Keratinocyte (primary cell): ENCODE data around the gene ST6GALNAC5. TPM values are rescaled to one million over a fixed set of nuclear protein-coding genes. Genes with fewer than 3 reads are reported as not detected.

ENCODE experiments used
- DNase-seq: peaks from one replicate; pipeline ENCODE4 v3.0.0-alpha.2; 2011; ENCODE audit warnings: low read depth, missing footprints, low spot score
- FAIRE-seq: peaks from 2 replicates; lab custom pipeline; 2011; peaks lifted over from hg19 to GRCh38; lab: Jason Lieb, UNC
- H2AFZ ChIP-seq: 2 replicates; pipeline ENCODE4 v1.6.0; 2012; ENCODE audit warnings: low read length, control low read depth, inconsistent platforms; ENCODE audit not compliant: control insufficient read depth
- H3K27ac ChIP-seq: 2 replicates; pipeline ENCODE4 v1.5.1; 2011; ENCODE audit warnings: low read length; ENCODE audit not compliant: control insufficient read depth, insufficient read depth
- H3K27me3 ChIP-seq: 3 replicates; pipeline ENCODE4 v1.6.0; 2011; ENCODE audit warnings: low read length; ENCODE audit not compliant: control insufficient read depth, insufficient read depth; ENCODE audit errors: extremely low read depth
- H3K36me3 ChIP-seq, 2 experiments: 2 replicates in 1 of 2; 3 replicates in 1 of 2; pipeline ENCODE4 v1.5.1; 2011; ENCODE audit warnings: low read length in 2 of 2, mild to moderate bottlenecking in 1 of 2; ENCODE audit not compliant: control insufficient read depth in 2 of 2, insufficient read depth in 2 of 2; ENCODE audit errors: extremely low read depth in 1 of 2
- H3K4me1 ChIP-seq: 3 replicates; pipeline ENCODE4 v1.5.1; 2011; ENCODE audit warnings: low read length; ENCODE audit not compliant: control insufficient read depth, insufficient read depth; ENCODE audit errors: extremely low read depth
- H3K4me2 ChIP-seq: 3 replicates; pipeline ENCODE4 v1.6.0; 2011; ENCODE audit warnings: low read depth, low read length; ENCODE audit not compliant: control insufficient read depth, insufficient read depth; ENCODE audit errors: extremely low read depth
- H3K4me3 ChIP-seq, 3 experiments: fragments of 200-600 bp in 1 of 3; sonication (generic) in 1 of 3; 2 replicates in 2 of 3; 3 replicates in 1 of 3; pipeline ENCODE4 v1.5.1; 2011 to 2016; ENCODE audit warnings: low read length in 3 of 3, mild to moderate bottlenecking in 3 of 3, control low read depth in 2 of 3, inconsistent platforms in 1 of 3, low read depth in 1 of 3, mixed read lengths in 1 of 3, mixed run types in 1 of 3, moderate library complexity in 1 of 3; ENCODE audit not compliant: control insufficient read depth in 2 of 3, insufficient read depth in 2 of 3; ENCODE audit errors: extremely low read depth in 1 of 3
- H3K79me2 ChIP-seq: 2 replicates; pipeline ENCODE4 v1.6.0; 2012; ENCODE audit warnings: low read length; ENCODE audit not compliant: control insufficient read depth, insufficient read depth
- H3K9ac ChIP-seq: 3 replicates; pipeline ENCODE4 v1.6.0; 2011; ENCODE audit warnings: low read length; ENCODE audit not compliant: control insufficient read depth, insufficient read depth; ENCODE audit errors: extremely low read depth
- H3K9me1 ChIP-seq: 3 replicates; pipeline ENCODE4 v1.6.0; 2011; ENCODE audit warnings: low read length; ENCODE audit not compliant: control insufficient read depth, insufficient read depth; ENCODE audit errors: extremely low read depth
- H3K9me3 ChIP-seq: 2 replicates; pipeline ENCODE4 v1.5.1; 2012; ENCODE audit warnings: low read depth, low read length; ENCODE audit not compliant: control insufficient read depth
- H4K20me1 ChIP-seq: 3 replicates; pipeline ENCODE4 v1.6.0; 2011; ENCODE audit warnings: low read length; ENCODE audit not compliant: control insufficient read depth, insufficient read depth; ENCODE audit errors: extremely low read depth
- CTCF ChIP-seq, 3 experiments: IDR thresholded peaks in 1 of 3; conservative IDR thresholded peaks in 1 of 3; optimal IDR thresholded peaks in 1 of 3; 2 replicates in 2 of 3; 3 replicates in 1 of 3; pipeline versions ENCODE3 to v1.5.1; 2011; ENCODE audit warnings: low read length in 3 of 3, mild to moderate bottlenecking in 3 of 3, moderate library complexity in 2 of 3, control low read depth in 1 of 3, inconsistent platforms in 1 of 3; ENCODE audit not compliant: insufficient read depth in 2 of 3; ENCODE audit errors: extremely low read depth in 1 of 3
- EZH2 ChIP-seq: IDR thresholded peaks from one replicate; pipeline ENCODE4 v1.6.1; 2012; ENCODE audit warnings: inconsistent platforms, mild to moderate bottlenecking, low read length, moderate library complexity
- dilution Hi-C: fragments of 300-500 bp; cut with MboI; formaldehyde crosslinking; loops from one replicate; pipeline ENCODE4 v1.7.0; 2020; ENCODE audit warnings: low sequenced_read_pairs; ENCODE audit not compliant: extremely low pct_ligation_motif_present
- polyA plus RNA-seq, 5 experiments: library from polyadenylated mRNA; depleted of rRNA in 3 of 5; stranded (reverse) in 3 of 5; stranded (forward) in 1 of 5; unstranded in 1 of 5; fragments of >200 nt; gene quantifications; 1 replicate in 1 of 5; 2 replicates in 3 of 5; 3 replicates in 1 of 5; pipeline versions ENCODE4 v1.2.1 to v1.2.3, GENCODE V29; 2011 to 2012; ENCODE audit warnings: missing spikeins in 2 of 5, low read depth in 1 of 5, low replicate concordance in 1 of 5
- small RNA-seq, 3 experiments: library from RNA; depleted of rRNA; stranded (forward); fragments of <200 nt; gene quantifications; one replicate each; pipeline ENCODE3, GENCODE V24; 2012; ENCODE audit warnings: low read depth in 3 of 3, low replicate concordance in 1 of 3; ENCODE audit not compliant: insufficient read length in 3 of 3

ST6GALNAC5 gene
- polyA plus RNA-seq, 1 donor (not counting 4 experiments of a cell fraction or from before 2014, with no cell fraction given) = 12.8 TPM

- Histone ChIP-seq H4K20me1 (no peaks in the 10 kb centered on the region), H3K4me2 (no peak overlapping the region), H3K9me1 (no peaks in the 10 kb centered on the region), H3K27ac (no peak overlapping the region), H3K4me3 (no peak overlapping the region), H3K36me3 (no peaks in the 10 kb centered on the region), H3K9me3 (no peaks in the 10 kb centered on the region), H3K79me2 (no peaks in the 10 kb centered on the region), H3K27me3 (no peaks in the 10 kb centered on the region), H2AFZ (no peak overlapping the region), H3K9ac (no peak overlapping the region), H3K4me1 (no peaks in the 10 kb centered on the region)
- dilution Hi-C loops = no loop called here
- no peak for FAIRE-seq
- DNase-seq = no peak
- TF ChIP-seq CTCF (optimal IDR thresholded peaks at IDR 0.05 in 1 of 3, IDR thresholded peaks at IDR 0.05 in 1 of 3, conservative IDR thresholded peaks at IDR 0.05 in 1 of 3; ENCODE audit: extremely low read depth in 1 of 3, insufficient read depth in 2 of 3, low read length in 3 of 3) = no peak
- TF ChIP-seq EZH2 = no peak
These were observed 237.4 kb downstream of the ST6GALNAC5 start for GRCh38 chr1:77104672-77105071.

Small RNA genes within 50 kb of the gene (small RNA-seq; reads per million reads assigned to genes)
- gene MIR7156 = 0 to 1.0 (median 0.50) reads per million in 3 experiments
